Uterus (tissue), 4 donors: ENCODE data around the gene PRKAR2A. TPM values are rescaled to one million over a fixed set of nuclear protein-coding genes. Genes with fewer than 3 reads are reported as not detected.

Source experiments
- total RNA-seq, 4 donors: library from RNA; depleted of rRNA in 3 of 4; stranded (reverse); fragments of >200 nt in 3 of 4; gene quantifications; one replicate each; pipeline versions ENCODE4 v1.1.0 to v1.2.4, GENCODE V29; 2014 to 2023
- donor health status: DM: yes; HTN: yes; CAD: no.

The PRKAR2A gene
- total RNA-seq, 4 donors from 2014 or later = 5.4 to 59.0 (median 26.3) TPM

Other genes starting within 250 kb of the PRKAR2A start
- 100 to 1,000 TPM in 3 of 4 donors, 10 to 100 TPM in 1; 54.4 to 409 (median 155) TPM for gene UQCRC1, start 238.2 kb downstream of the PRKAR2A start, total RNA-seq
- not detected for gene TMEM89, start 226.1 kb downstream of the PRKAR2A start, total RNA-seq
- gene SLC26A6, start 212.4 kb downstream of the PRKAR2A start, total RNA-seq = 10 to 100 TPM in 3 of 4 donors, under 1 TPM in 1; 0.59 to 98.1 (median 15.2) TPM
- 1 to 10 TPM in 2 of 4 donors, under 1 TPM in 1, not detected in 1; under 0.01 to 3.4 (median 1.3) TPM for gene CELSR3, start 185.0 kb downstream of the PRKAR2A start, total RNA-seq
- gene NCKIPSD, start 162.0 kb downstream of the PRKAR2A start, total RNA-seq = 10 to 100 TPM; 11.0 to 48.9 (median 25.6) TPM
- gene IP6K2, start 130.7 kb downstream of the PRKAR2A start, total RNA-seq = 10 to 100 TPM; 45.6 to 91.7 (median 78.0) TPM
- gene SLC25A20, start 51.0 kb upstream of the PRKAR2A start, total RNA-seq = 10 to 100 TPM in 2 of 4 donors, 1 to 10 TPM in 2; 7.7 to 41.8 (median 15.3) TPM
- gene ARIH2, start 71.0 kb upstream of the PRKAR2A start, total RNA-seq = 100 to 1,000 TPM in 1 of 4 donors, 10 to 100 TPM in 3; 37.4 to 102 (median 79.9) TPM
- gene P4HTM, start 142.4 kb upstream of the PRKAR2A start, total RNA-seq = 10 to 100 TPM; 35.0 to 81.5 (median 51.1) TPM
- gene WDR6, start 159.5 kb upstream of the PRKAR2A start, total RNA-seq = 100 to 1,000 TPM in 3 of 4 donors, 10 to 100 TPM in 1; 50.0 to 243 (median 122) TPM
- 10 to 100 TPM; 13.8 to 93.0 (median 27.7) TPM for gene DALRD3, start 170.7 kb upstream of the PRKAR2A start, total RNA-seq
- gene NDUFAF3, start 174.2 kb upstream of the PRKAR2A start, total RNA-seq = 10 to 100 TPM in 3 of 4 donors, 1 to 10 TPM in 1; 8.8 to 96.6 (median 30.3) TPM
- gene IMPDH2, start 181.5 kb upstream of the PRKAR2A start, total RNA-seq = 100 to 1,000 TPM in 3 of 4 donors, 10 to 100 TPM in 1; 53.0 to 273 (median 163) TPM
- 100 to 1,000 TPM in 2 of 4 donors, 10 to 100 TPM in 2; 69.0 to 140 (median 104) TPM for gene QRICH1, start 246.2 kb upstream of the PRKAR2A start, total RNA-seq